B cell (primary cell): ENCODE measurements around the gene ZFAND6. TPM values are rescaled to one million over a fixed set of nuclear protein-coding genes. Genes with fewer than 3 reads are reported as not detected.

Experiments used
- ATAC-seq: fragments of 200-7000 bp; cut with Tn5 transposase; one replicate; pipeline ENCODE4 v1.10.0; 2021; ENCODE audit warnings: low read depth, mild to moderate bottlenecking, moderate number of reproducible peaks, moderate library complexity
- CTCF ChIA-PET: fragments of 350-600 bp; sonication (Branson Sonifier 250); formaldehyde crosslinking; loops from one replicate; lab custom pipeline; 2021; ENCODE audit warnings: antibody characterized with exemption, inconsistent platforms; lab: Charles Lee
- POLR2A ChIA-PET: fragments of 350-600 bp; sonication (Branson Sonifier 250); formaldehyde crosslinking; loops from one replicate; lab custom pipeline; 2021; ENCODE audit warnings: antibody characterized with exemption; lab: Charles Lee
- DNase-seq: peaks from one replicate; pipeline ENCODE4 v3.0.0; 2013
- H2AFZ ChIP-seq: 2 replicates; pipeline ENCODE4 v1.6.1; 2012; ENCODE audit warnings: mild to moderate bottlenecking, low read depth, low read length; ENCODE audit not compliant: insufficient read depth, poor library complexity, severe bottlenecking
- H3K27ac ChIP-seq, 2 donors: 1 replicate in 1 of 2; 2 replicates in 1 of 2; pipeline ENCODE4 v1.5.1; 2012 to 2013; ENCODE audit warnings: low read length in 2 of 2, mild to moderate bottlenecking in 2 of 2, moderate library complexity in 1 of 2
- H3K27me3 ChIP-seq, 4 experiments: fragments of 200-600 bp in 1 of 4; sonication (generic) in 1 of 4; replicated peaks in 1 of 4; 1 replicate in 2 of 4; 2 replicates in 2 of 4; pipeline versions ENCODE4 v1.6.1 to v1.7.0; 2013 to 2016; ENCODE audit warnings: low read length in 3 of 4, mild to moderate bottlenecking in 2 of 4, mixed read lengths in 1 of 4, moderate library complexity in 1 of 4; ENCODE audit not compliant: insufficient read depth in 4 of 4, control insufficient read depth in 3 of 4; ENCODE audit errors: control extremely low read depth in 1 of 4
- H3K36me3 ChIP-seq, 2 experiments: replicated peaks in 1 of 2; 1 replicate in 1 of 2; 2 replicates in 1 of 2; pipeline versions ENCODE4 v1.6.1 to v1.7.1; 2013; ENCODE audit warnings: low read length in 1 of 2; ENCODE audit not compliant: insufficient read depth in 2 of 2, control insufficient read depth in 1 of 2; ENCODE audit errors: control extremely low read depth in 1 of 2, extremely low read depth in 1 of 2
- H3K4me1 ChIP-seq, 2 donors: fragments of 200-600 bp in 1 of 2; sonication (generic) in 1 of 2; 1 replicate in 1 of 2; 2 replicates in 1 of 2; pipeline versions ENCODE4 v1.5.1 to v1.6.1; 2013 to 2017; ENCODE audit warnings: low read length in 2 of 2; ENCODE audit not compliant: control insufficient read depth in 2 of 2, insufficient read depth in 2 of 2
- H3K4me2 ChIP-seq: replicated peaks from 2 replicates; pipeline ENCODE3; 2012; ENCODE audit warnings: mild to moderate bottlenecking, low read depth, low read length; ENCODE audit not compliant: poor library complexity, severe bottlenecking
- H3K4me3 ChIP-seq, 5 experiments: fragments of 200-600 bp in 1 of 5; sonication (generic) in 1 of 5; 1 replicate in 3 of 5; 2 replicates in 2 of 5; pipeline versions ENCODE4 v1.5.1 to v1.7.0; 2011 to 2016; ENCODE audit warnings: low read length in 4 of 5, mild to moderate bottlenecking in 4 of 5, low read depth in 2 of 5, control low read depth in 1 of 5, moderate library complexity in 1 of 5; ENCODE audit not compliant: insufficient read depth in 1 of 5; ENCODE audit errors: control extremely low read depth in 1 of 5, extremely low read depth in 1 of 5
- H3K79me2 ChIP-seq: fragments of 200-600 bp; sonication (generic); one replicate; pipeline ENCODE4 v1.6.0; 2016; ENCODE audit warnings: low read length; ENCODE audit not compliant: control insufficient read depth, insufficient read depth
- H3K9ac ChIP-seq: fragments of 200-600 bp; sonication (generic); 2 replicates; pipeline ENCODE4 v1.6.1; 2017; ENCODE audit warnings: mild to moderate bottlenecking, low read length, moderate library complexity
- H3K9me3 ChIP-seq, 3 donors: one replicate each; pipeline versions ENCODE4 v1.6.1 to v1.7.1; 2013; ENCODE audit warnings: low read length in 2 of 3; ENCODE audit not compliant: control insufficient read depth in 2 of 3, insufficient read depth in 1 of 3; ENCODE audit errors: control extremely low read depth in 1 of 3
- H4K20me1 ChIP-seq: 2 replicates; pipeline ENCODE4 v1.6.0; 2012; ENCODE audit warnings: mild to moderate bottlenecking, low read length; ENCODE audit not compliant: insufficient read depth, control insufficient read depth, poor library complexity, severe bottlenecking
- H3K27ac Mint-ChIP-seq: one replicate; pipeline ENCODE4 v1.8.0; 2021; ENCODE audit warnings: mixed read lengths
- H3K27me3 Mint-ChIP-seq: one replicate; pipeline ENCODE4 v1.8.0; 2021; ENCODE audit warnings: mixed read lengths
- H3K4me1 Mint-ChIP-seq: one replicate; pipeline ENCODE4 v1.8.0; 2021; ENCODE audit warnings: mixed read lengths
- H3K4me3 Mint-ChIP-seq: one replicate; pipeline ENCODE4 v1.8.0; 2021; ENCODE audit warnings: mixed read lengths
- H3K9me3 Mint-ChIP-seq: one replicate; pipeline ENCODE4 v1.8.0; 2022; ENCODE audit warnings: mixed read lengths; ENCODE audit not compliant: insufficient read depth
- CTCF ChIP-seq: fragments of 200-600 bp; IDR thresholded peaks from one replicate; pipeline ENCODE4 v1.8.0; 2022; ENCODE audit warnings: antibody characterized with exemption, mild to moderate bottlenecking
- EZH2 ChIP-seq: IDR thresholded peaks from 2 replicates; pipeline ENCODE4 v1.6.1; 2012; ENCODE audit warnings: borderline replicate concordance, low read depth, mild to moderate bottlenecking, moderate library complexity, low read length; ENCODE audit not compliant: insufficient read depth, poor library complexity, severe bottlenecking
- WGBS: methylation state at CpG from one replicate; pipeline ENCODE4 v1.1.5; 2013; ENCODE audit warnings: missing lambda C conversion rate; ENCODE audit not compliant: insufficient coverage; 5-methylcytosine and 5-hydroxymethylcytosine counted together
- intact Hi-C: fragments of 100-400 bp; cut with micrococcal nuclease; formaldehyde crosslinking; loops from one replicate; pipeline ENCODE4 v1.10.0; 2022
- polyA plus RNA-seq: library from polyadenylated mRNA; depleted of rRNA; stranded (reverse); fragments of >200 nt; gene quantifications from 2 replicates; pipeline ENCODE4 v1.2.3, GENCODE V29; 2012
- total RNA-seq, 2 donors: library from RNA; stranded (reverse); fragments of 120-200 nt in 1 of 2; gene quantifications; 1 replicate in 1 of 2; 2 replicates in 1 of 2; pipeline versions ENCODE4 v1.2.3 to v1.2.4, GENCODE V29; 2013 to 2022

ZFAND6 gene
- total and polyA plus RNA-seq, 2 donors (not counting 1 experiment from before 2014, with no cell fraction given) = 60.6 to 144 TPM

- DNase-seq (no peak), ATAC-seq (no peak)
- ChIA-PET CTCF (interaction anchor here (1.2 kb wide), 1 partner anchor 12 kb away, joined by 3 read pairs; no protein-coding TSS in a partner anchor), POLR2A (no interaction called here)
- Histone ChIP-seq H3K9ac (no peak overlapping the region), H3K4me3 (no peak overlapping the region), H3K36me3 (peaks cover 5 to 17% of the 10 kb centered on the region in 2 experiments), H3K4me2 (no peak overlapping the region), H3K27me3 (no peaks in the 10 kb centered on the region), H2AFZ (no peak overlapping the region), H3K27ac (no peak overlapping the region), H3K79me2 (peaks cover 99% of the 10 kb centered on the region), H3K4me1 (peaks cover 0 to 7% of the 10 kb centered on the region in 2 donors), H4K20me1 (peaks cover 87% of the 10 kb centered on the region), H3K9me3 (no peaks in the 10 kb centered on the region)
- TF ChIP-seq EZH2 = no peak
- no peak for TF ChIP-seq CTCF
- intact Hi-C loops = no loop called here
- H3K4me1 Mint-ChIP-seq = peaks cover 59% of the 10 kb centered on the region
- H3K27me3 Mint-ChIP-seq = no peaks in the 10 kb centered on the region
- H3K4me3 Mint-ChIP-seq = no peak overlapping the region
- no peaks in the 10 kb centered on the region for H3K9me3 Mint-ChIP-seq
- WGBS = no CpG with 5 or more reads among the region's 1 CpG
- H3K27ac Mint-ChIP-seq = no peak overlapping the region
These were observed 46.1 kb downstream of the ZFAND6 start for GRCh38 chr15:80105595-80105994.

DNA sequence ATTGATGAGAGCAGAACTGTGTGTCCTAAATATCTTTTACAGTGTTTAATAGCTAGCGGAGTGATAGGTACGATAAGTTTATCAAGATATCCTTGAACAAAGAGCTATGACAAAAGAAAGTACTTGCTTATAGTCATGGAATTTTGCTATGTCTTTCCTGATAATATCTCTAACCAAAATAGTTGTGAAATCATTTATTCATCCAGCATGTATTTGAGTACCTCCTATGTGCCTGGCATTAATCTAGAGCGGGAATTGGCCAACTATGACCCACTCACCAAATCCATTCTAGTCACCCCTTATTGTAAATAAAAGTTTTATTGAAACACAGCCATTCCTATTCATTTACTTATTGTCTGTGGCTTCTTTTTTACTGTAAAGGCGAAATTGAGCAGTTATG lies 46.6 kb downstream of the ZFAND6 start:
- Histone ChIP-seq H3K4me3 (no peak overlapping the region), H3K9me3 (no peaks in the 10 kb centered on the region), H3K27me3 (no peaks in the 10 kb centered on the region), H3K4me2 (no peak overlapping the region), H3K27ac (no peak overlapping the region), H4K20me1 (peaks cover 87% of the 10 kb centered on the region), H3K36me3 (peaks cover 4 to 14% of the 10 kb centered on the region in 2 experiments), H3K79me2 (peaks cover 99% of the 10 kb centered on the region), H3K4me1 (peaks cover 0 to 7% of the 10 kb centered on the region in 2 donors), H3K9ac (no peak overlapping the region), H2AFZ (no peak overlapping the region)
- WGBS = no CpG with 5 or more reads among the region's 4 CpGs
- Mint-ChIP-seq H3K9me3 (no peaks in the 10 kb centered on the region), H3K4me3 (no peak overlapping the region), H3K27me3 (no peaks in the 10 kb centered on the region), H3K4me1 (peaks cover 61% of the 10 kb centered on the region), H3K27ac (no peak overlapping the region)
- intact Hi-C loops = loop anchor here (2.0 kb wide), 1 partner anchor 15 kb away; no protein-coding TSS in a partner anchor
- ChIA-PET CTCF (no interaction called here), POLR2A (no interaction called here)
- ATAC-seq = no peak
- DNase-seq = no peak
- TF ChIP-seq EZH2 (no peak), CTCF (no peak)
